GM21423 (cell line): ENCODE data around the gene ANGEL2.
"Not testable (repeated sequence)": the region's sequence is repeated elsewhere in the genome, so short reads cannot be mapped to it uniquely, and the experiment has no call there.

Experiments
- ATAC-seq: cut with Tn5 transposase; IDR thresholded peaks from one replicate; pipeline ENCODE4 v1.9.1; 2021; ENCODE audit warnings: mild to moderate bottlenecking, moderate library complexity; ENCODE audit not compliant: unreplicated experiment

Gene ANGEL2

DNA sequence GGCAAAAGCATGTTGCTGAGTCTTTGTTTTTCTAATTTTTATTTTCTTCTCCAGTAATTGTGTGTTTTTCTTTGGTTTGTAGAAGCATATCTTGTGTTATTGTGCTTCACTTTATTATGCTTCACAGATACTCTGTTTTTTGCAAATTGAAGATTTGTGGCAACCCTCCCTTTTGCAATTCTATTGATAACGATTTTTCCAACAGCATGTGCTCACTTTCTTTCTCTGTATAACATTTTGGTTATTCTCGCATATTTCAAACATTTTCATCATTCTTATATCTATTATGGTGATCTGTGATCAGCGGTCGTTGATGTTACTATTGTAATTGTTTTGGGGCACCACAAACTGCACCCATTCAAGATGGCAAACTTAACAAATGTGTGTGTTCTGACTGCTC lies 3.8 kb upstream of the ANGEL2 start:
- no peak for ATAC-seq

DNA sequence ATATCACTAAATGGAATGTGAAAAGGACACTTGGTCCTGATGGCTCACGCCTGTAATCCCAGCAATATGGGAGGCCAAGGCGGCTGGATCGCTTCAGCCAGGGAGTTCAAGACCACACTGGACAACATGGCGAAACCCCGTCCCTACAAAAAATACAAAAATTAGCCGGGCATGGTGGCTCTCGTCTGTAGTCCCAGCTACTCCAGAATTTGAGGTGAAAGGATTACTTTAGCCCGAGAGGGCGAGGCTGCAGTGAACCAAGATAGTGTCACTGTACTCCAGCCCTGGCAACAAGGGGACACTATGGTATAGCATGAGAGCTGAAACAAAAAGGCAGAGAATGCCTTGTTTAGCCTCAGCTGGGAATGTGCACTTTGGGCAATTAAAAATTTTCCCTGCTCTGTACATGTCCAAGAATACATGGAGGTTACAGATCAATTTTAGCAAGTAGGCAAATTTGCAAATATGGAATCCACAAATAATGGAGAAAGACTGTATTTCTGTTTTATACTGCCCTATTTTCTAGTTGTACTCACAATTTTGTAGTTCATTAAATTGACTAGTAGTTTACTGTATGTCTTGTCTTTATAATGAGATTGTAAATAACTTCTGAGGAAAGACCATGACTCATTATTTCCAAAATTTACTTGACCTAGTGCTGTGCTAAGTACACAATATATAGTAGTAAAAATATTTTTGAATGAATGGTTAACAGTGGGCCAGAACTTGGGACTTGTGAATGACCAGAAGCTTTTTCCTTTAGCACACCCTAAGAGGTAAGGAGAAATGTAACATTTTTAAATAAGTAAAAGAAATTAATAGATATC lies 2.0 kb upstream of the ANGEL2 start:
- no peak for ATAC-seq

DNA sequence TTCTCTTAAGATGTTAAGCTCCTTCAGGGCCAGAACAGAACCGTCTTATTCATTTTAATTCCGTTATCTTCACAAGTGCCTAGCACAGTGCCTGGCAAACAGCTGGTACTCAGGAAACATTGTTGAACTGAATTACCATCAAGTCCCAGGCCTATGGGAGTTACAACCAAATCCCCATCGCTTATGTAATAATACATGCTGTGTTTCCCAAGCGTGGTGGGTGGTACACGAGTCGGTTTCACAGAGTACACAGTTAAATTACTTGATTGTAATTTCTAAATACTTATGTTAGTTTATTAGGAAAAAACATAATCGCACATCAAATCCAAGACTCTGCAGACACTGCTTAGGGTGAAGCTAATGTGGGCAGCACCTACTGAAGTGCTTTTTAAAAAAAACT lies 1.0 kb downstream of the ANGEL2 start:
- ATAC-seq = no peak

DNA sequence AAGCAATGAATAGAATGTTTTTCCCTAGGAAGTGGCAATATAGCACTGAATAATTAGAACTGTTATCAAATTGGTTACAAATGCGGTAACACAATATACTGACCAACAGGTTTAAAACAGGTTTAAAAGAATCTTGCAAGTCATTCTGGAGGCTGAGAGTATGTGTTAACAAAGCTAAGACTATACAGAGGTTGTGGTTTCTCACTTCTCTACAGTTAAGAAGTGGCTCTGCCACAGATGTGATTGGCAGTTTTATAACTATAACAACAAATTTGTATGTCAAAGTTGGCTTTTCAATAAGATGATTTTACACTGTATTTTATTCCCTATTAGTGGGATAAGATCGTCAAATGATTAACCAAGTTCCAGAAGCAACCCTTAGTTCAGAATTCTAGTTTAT lies 7.1 kb downstream of the ANGEL2 start:
- ATAC-seq = peak; percentile 82

DNA sequence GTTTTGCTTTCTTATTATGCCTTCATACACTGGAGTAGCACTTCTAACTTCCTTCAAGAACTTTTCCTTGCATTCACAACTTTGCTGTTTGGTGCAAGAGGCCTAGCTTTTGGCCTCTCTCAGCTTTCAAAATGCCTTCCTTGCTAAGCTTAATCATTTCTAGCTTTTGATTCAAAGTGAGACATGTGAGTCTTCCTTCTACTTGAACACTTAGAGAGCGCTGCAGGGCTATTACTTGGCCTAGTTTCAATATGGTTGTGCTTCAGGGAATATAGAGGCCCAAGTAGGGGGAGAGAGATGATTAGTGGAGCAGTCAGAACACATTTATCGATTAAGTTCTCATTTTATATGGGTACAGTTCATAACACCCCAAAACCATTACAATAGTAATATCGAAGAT lies 12.4 kb downstream of the ANGEL2 start:
- no peak for ATAC-seq

DNA sequence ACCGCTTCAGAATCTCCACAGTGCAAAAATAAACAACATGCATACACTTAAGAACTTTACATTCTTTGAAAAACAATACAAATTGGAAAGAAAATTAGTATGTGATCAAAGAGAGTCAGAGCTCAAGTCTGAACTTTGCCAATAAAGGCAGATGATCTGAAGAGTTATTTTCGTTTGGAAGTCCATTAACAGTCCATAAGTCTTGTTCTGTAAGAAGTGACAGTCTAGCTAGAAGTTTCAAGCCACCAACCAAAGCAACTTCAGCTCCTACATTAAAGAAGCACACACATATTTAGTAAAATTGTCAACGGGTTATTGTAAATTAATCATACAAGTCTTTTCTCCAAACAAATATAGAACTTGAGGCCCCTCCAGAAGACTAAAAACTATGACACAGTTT lies 20.7 kb downstream of the ANGEL2 start:
- no peak for ATAC-seq

DNA sequence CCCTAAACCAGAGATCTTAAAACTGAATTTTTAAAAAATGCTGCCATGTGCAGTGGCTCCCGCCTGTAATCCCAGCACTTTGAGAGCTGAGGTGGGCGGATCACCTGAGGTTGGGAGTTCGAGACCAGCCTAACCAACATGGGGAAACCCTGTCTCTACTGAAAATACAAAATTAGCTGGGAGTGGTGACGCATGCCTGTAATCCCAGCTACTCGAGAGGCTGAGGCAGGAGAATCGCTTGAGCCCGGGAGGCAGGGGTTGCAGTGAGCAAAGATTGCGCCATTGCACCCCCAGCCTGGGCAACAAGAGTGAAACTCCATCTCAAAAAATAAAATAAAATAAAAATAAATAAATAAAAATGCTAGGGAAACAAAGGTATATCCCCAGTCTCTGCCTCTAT lies 21.7 kb downstream of the ANGEL2 start:
- ATAC-seq = not testable (repeated sequence)

DNA sequence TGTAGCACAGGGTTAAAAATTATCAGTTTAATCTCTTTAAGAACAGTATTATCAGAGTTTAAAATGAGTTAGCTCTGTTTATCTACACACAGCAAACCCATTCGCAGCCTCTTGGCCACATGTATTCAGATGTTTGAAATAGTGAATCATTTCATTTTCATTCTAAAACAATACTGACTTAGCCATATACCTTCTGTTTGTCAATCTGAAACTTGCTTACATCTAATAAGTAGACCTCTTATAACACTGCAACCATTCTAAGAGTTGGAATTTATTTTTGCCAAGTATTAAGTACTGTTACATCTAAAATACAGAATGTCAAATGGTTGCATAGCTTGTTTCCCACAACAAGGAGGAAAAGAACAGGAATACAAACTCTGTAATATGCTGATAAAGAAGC lies 25.4 kb downstream of the ANGEL2 start:
- ATAC-seq = no peak

DNA sequence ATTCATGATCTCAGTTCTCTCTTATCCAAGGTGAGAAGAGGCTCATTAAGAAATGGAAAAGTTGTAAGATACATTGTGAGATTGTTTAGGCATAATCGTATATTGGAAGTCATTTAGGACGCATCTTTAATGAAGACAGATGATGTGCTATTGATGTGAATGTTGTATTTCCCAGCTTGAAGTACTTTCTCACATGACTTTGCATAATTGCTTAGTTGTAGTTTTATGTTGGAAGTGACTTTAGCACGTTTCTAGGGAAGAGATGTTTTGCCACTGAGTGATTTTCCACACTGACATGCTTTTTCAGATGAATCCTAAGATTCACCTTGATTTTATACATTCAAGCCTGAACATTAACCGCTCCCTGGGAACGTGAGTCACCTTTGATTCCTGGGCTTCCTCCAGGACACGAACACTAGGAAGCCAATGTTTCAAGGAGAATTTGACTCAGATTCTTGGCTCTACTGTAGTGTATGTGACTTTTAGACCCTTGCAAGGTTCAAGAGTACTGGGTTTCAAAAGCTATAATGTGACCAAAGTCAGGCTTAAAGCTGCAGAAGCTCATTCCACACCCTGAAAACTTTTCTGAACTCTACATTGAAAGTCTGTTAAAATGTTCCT lies 27.9 kb downstream of the ANGEL2 start:
- no peak for ATAC-seq

DNA sequence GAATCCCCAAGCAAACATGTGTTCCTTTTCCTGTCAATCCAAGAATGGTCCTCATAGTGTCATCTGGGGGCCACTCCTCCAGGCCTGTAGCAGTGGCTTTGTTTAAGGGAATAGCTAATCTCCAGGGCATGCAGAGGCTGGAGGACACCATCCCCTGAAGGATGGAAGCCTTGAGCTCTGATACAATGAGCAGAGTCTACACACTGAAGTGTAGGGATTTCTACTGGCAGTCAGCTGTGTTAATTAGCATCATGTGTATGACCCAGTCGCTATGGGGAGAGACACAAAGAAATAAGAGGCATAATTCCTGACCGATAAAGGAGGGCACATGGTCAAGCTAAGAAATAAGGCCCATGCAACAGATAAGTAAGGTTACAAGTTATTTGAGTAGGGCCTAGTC lies 29.1 kb downstream of the ANGEL2 start:
- ATAC-seq = no peak

DNA sequence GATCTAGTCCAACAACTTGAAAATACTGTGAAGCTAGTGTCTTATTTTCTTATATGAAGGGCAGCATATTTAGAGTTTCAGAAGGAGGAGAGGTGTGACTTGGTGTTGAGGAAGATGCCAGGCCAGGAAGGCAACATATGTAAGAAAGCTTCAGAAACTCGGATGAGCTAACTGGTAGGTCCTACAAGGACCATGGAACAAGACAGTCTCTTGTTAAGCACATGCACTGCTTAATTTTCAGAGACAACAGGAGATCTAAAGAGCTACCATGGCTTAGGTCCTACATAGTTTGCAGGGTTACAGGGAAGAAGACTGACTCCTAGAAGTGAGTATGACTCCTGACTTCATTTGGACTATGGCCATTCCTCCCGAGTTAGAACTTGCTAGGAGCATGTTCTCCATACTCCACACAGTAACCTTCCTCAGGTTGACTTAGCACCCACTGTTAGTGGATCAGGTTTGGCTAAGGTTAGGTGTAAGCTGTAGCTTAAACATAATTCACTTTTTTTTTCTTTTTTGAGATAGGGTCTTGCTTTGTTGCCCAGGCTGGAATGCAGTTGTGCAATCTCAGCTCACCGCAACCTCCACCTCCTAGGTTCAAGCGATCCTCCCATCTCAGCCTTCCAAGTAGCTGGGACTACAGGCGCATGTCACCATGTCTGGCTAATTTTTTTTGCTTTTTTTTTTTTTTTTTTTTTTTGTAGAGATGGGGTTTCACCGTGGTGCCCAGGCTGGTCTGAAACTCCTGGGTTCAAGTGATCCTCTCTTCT lies 31.0 kb downstream of the ANGEL2 start:
- no peak for ATAC-seq

DNA sequence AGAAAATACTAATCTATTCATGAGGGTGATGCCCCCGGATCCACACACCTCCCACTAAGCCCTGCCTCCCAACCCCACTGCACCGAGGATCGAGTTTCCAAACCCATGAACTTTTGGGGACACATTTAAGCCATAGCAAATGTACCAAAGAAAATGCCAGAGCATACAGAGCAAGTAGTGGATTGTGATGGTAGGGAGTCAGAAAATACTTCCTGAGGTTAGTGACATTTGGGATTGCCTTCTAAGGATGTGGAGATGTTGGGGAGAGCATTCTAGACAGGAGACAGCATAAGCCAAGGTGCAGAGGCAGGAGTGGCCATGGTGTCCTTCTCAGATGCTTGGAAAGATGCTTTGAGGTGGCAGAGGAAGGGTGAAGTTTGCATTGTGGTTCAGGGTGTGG lies 32.2 kb downstream of the ANGEL2 start:
- no peak for ATAC-seq

DNA sequence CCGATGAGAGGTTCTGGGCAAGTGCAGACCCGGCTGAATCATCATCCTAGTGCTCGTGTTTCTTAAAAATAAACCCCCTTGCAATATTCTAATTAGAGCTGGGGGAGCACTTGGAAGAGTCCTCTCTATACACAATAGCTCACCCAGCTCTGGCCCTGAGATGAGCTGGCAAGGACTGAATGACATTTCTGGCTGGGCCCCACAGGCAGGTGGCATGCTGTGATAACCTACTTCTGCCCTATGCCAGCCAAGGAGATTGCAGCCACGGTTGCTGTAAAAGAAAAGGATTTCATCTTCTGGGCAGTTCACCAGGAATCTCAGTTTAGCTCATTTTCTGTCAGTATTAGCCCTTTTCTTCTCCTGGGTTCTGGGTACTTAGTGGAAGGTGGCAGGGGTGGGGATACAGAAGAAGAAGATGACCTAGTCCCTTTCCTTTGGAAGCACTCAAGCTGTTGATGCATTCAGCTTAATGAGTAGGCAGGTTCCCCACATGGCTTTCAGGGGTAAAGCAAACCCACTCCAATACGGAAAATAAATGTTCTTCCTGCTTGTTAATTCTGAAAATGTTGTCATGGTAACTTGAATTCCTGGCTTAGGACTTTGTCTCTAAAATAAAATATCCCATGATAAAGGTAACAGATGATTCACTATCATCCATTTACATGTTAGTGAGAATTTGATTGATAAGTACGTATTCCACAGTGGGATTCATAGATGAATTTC lies 33.1 kb downstream of the ANGEL2 start:
- ATAC-seq = no peak

DNA sequence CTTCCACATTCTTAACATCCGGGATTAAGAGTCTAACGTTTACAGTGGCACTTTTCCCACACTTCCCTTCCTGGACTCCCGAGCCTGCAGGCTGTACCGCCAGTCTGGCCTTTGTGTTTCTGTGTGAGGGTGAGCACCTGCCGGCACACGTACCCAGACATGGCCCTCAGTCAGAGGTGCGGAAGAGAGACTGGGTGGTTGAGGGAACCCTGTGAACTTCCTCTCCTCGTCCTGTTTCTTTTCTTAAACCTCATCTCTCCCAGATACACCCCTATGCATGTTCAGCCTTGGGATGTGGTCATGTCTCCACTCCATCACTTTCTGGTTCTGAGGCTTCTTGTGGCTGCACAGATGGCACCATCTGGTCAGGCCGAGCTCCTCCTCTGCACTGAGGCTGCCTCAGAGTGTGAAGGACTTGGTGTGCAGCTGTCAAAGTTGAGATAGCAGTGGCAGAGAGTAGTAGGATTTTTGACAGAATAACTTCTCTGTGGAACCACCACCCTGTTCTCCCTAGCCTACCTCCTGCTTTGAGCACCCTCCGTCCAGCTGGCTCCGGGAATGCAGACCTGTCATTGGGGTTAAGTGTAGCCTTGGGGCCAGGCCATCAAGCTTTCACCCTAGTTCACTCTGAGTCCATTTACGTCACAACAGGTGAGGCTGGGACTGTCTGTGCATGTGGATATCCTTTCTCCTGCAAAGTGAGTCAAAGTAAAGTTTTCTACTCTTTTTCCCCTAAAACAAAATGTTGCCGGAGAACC lies 33.9 kb downstream of the ANGEL2 start:
- ATAC-seq = peak; percentile 69

DNA sequence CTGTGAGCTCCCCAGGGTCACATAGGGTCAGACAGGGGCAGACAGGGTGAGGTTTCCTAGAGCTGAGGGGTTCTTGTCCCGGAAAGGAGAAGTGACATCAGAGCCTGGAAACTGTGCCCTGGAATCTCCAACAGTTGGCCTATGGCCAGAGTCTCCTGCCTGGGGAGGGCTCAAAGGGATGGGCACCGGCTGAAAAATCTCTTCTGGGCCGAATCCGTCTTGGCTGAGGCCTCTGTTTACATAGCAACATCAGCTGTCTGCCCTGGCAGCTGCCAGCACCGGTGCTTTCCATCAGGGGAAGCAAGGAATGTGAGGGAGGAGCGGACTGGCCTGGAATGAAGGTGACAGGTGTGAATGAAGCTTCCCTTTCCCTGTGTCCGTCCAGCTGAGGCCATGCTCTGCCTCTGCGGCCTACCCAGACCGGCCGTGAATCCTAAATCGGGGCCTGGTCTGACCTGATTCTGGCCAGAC lies 34.6 kb downstream of the ANGEL2 start:
- no peak for ATAC-seq

DNA sequence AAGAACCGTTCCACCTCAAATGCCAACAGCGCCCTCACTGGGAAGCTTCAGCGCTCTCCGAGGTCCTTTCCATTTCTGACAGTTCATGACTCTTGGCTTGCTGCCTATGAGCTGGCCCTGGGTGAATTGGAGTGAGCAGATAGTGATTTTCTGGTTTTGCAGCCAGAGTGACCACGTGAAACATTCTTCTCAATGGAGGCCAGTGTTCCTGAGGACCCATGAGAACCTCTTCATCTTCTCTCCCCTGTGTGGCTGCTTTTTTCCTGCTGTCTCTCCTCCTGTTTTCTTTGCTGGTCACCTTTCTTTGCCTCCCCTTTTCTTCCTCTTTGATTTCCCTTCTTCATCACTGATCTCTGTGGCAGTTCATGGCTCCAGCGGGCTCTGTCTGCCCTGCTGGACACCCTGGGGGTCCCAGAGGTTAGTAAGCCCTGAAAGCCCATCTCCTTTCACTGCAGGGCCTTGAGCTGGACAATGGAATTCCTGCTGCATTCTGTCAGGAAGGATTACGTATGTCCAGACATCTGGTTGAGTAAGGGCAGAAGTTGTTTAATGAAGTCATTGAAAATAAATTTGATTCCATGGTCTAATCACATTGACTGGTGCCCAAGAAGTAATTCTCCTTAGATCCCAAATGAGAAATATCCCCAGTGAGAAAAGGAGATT lies 35.4 kb downstream of the ANGEL2 start:
- no peak for ATAC-seq

DNA sequence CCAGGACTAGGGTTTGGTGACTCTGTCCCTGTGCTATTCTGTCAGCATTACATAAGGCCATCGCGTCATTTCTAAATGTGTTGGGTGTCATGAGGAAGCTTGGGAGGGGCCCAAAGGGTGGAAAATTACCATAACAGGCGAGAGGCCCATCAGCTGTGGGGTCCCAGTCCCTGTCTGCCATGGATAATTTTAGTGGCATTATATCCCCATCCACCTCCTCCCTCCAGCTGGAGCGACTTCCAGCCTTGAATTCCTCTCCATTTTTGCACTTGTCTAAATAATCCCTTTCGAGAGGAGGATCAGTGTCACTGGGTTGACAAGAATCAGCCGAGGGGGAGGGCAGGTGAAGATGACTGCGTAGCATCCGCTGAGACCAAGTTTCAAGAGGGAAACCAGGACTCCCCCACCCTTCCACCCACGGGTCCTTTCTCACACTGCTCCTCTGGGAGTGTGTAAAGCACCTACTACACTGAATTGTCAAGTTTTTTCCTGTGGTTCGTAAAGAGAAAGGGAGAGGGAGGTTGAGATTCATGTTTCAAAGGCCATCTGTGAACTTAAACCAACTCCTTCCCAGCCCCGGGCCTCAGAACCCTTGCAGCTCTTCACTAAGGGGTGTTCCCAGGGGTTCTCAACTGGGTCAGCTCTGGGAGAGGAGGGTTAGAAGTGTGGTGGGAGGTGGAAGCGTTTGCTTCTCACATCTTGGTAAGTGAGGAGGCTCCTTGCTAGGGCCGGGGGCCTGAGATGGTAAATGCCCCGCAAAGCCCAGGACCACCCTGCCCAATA lies 36.1 kb downstream of the ANGEL2 start:
- ATAC-seq = peak; percentile 49

DNA sequence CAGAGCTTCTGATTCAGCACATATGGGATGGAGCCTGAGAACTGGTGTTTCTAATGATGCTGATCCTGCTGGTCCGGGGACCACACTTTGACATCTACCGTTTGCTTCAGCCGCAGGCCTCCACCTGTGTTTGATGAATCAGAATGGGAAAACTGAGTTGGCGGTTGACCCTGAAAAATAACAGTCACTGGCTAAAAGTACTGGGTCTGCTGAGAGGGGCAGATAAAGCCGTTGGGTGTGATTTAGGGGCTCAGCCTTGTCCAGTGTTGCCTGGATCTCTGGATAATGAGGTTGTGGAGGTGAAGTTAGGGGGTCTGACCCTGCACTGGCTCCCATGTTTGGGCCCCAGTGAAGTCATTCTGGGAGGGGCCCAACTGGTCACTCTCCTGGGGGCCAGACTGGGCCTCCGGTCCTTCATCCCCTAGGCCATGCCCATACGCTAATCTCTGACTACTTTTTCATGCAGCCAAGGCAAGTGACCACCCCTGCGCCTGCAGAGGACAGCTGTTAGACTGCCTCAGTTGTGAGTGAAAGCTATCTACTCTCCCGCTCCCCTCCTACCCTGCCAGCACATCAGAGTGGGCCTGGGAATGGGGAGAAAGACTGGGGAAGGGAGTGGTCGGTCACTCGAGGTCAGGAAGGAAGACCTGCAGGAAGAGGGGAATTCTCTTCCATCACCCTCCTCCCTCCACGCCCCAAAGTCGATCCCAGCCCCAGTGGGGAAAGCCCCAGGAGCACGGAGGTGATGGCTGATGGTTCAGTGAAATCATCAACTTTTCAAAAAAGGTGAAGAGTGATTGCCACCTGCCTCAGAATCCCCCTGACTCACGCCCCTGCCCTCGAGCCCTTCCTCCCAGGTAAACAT lies 37.7 kb downstream of the ANGEL2 start:
- ATAC-seq = no peak
